Measurements from ENCODE around the gene ITGAE.
"Not testable (repeated sequence)": the region's sequence is repeated elsewhere in the genome, so short reads cannot be mapped to it uniquely, and the experiment has no call there.

ITGAE gene

GRCh38 chr17:3759597-3760216 is 41.3 kb downstream of the ITGAE start:
- DNase-seq, result no peak

GRCh38 chr17:3755335-3756030 is 45.5 kb downstream of the ITGAE start:
- no peak for DNase-seq

DNA sequence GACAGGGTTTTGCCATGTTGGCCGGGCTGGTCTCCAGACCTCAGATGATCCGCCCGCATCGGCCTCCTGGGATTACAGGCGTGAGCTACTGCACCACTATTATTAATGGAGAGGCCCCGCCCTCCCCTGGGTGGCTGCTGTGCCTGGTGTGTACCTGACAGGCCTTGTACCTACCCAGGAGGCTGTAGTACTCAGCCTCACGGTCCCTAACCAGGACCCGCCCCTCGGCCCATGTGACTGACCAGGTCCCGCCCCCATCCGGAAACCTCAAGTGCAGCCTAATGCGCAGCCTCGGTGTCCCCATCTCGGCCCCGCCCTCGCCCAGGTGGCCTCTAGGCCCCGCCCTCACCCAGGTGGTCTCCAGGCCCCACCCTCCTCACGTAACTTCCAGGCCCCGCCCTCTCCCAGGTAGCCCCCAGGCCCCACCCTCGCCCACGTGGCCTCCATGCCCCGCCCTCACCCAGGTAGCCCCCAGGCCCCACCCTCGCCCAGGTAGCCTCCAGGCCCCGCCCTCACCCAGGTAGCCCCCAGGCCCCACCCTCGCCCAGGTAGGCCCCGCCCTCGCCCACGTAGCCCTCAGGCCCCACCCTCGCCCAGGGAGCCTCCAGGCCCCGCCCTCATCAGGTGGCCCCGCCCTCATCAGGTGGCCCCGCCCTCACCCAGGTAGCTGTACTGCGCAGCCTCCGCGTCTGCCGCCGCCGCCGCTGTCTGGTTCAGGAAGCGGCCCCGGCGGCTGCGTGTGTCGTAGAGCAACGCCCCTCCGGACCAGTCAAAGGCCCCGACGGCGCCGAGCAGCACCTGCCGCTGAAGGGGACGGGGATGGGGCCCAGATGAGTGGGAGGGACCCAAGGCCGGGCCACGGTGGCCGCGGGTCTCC is 46.3 kb downstream of the ITGAE start:
- DNase-seq, result peak; percentile 73

GRCh38 chr17:3754066-3754457 is 46.9 kb downstream of the ITGAE start:
- DNase-seq, result no peak

- DNase-seq, result no peak
Measured at GRCh38 chr17:3753624-3754023, 47.4 kb downstream of the ITGAE start.

GRCh38 chr17:3751836-3752235 is 49.2 kb downstream of the ITGAE start:
- no peak for DNase-seq

DNA sequence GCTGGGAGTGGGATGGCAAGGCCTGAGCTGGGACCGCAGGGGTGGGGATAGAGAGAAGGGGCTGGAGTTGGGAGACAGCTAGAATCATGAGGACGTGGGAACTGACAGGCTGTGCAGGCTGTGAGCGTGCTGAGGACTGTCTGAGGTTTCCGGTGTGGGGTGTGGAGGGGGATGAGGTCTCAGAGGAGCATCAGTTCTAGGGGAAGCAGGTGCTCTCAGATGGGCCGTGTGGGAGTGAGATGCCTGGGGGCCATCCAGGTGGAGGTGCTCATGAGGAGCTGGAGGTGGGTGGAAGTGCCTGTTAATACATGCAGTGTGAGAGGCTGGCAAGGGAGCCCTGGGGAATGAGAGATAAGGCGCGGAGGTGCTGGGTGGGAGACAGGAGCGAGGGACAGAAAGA is 50.1 kb downstream of the ITGAE start:
- DNase-seq, result no peak

DNA sequence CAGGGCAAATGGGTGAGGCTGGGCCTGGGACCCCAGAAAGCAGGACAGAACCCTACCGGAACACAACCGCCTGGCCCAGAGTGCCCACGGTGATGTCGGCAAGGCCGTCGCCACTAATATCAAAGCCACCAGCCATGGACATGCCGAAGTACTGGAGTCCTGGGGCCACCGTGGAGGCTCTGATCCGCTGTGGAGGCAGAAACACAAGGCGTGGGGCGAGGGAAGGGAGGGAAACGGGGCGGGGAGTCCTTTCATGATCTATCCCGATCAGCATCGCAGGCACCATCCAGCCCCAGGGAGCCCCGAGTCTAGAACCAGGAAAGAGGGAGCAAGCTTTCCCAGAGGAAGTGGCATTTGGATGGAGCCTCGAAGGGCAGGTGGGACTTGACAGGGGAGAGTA is 50.7 kb downstream of the ITGAE start:
- no peak for DNase-seq

DNA sequence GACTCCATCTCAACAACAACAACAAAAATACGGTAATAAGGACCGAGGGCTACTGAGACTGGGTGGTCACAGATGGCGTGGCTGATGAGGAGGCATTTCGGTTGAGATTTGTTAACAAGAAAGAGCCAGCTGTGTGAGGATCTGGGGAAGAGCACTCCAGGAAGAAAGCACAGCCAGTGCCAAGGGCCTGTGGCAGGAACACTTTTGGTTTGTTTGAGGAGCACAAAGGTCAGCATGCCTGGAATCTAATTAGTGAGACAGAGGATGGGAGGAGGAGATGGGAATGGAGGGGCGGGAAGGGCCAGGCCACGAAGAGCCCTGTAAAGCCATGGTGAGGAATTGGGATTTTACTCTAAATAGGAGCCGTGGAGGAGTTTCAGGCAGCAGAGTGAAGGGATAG is 52.4 kb downstream of the ITGAE start:
- no peak for DNase-seq

DNA sequence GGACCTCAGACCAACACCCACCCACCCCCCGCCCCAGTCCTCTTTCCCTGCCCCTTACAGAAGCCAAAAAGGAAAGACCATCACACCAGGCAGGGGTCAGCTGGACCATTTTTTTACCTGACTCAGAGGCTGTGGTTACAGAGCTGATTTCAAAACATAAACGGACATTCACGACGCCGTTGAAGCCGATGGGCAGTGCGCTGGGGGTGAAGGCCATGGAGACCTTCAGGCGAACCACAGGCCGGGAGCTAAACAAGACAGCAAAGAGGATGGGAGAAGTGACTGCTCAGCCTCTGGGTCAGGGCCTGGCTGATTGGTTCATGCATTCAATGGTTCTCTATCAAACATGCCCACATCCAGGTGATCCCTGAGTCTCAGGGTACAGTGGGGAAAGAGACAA is 53.2 kb downstream of the ITGAE start:
- no peak for DNase-seq

- no peak for DNase-seq
Measured at GRCh38 chr17:3745071-3745470, 55.9 kb downstream of the ITGAE start.

- no peak for DNase-seq
Measured at GRCh38 chr17:3744014-3744413, 57.0 kb downstream of the ITGAE start.

DNA sequence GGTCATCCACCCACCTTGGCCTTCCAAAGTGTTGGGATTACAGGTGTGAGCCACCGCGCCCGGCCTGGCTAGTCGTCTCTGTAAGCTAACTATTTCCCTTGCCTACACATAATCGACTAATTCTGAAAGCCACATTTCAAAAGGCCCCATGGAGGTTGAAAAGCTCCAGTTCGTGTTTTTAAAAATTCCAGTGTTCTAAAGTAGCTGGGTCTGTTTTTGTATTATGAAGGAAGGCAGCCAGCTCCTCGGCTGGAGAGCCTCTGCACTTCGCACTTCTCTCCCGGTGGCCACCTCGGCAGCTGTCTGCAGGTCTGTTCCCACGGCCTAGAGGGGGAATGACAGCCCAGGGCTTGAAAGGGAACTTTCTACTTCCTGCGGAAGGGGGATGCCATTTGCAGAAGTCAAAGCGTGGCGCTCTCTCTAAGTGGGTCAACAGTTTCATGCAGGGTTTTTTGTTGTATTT is 60.3 kb downstream of the ITGAE start:
- no peak for DNase-seq

DNA sequence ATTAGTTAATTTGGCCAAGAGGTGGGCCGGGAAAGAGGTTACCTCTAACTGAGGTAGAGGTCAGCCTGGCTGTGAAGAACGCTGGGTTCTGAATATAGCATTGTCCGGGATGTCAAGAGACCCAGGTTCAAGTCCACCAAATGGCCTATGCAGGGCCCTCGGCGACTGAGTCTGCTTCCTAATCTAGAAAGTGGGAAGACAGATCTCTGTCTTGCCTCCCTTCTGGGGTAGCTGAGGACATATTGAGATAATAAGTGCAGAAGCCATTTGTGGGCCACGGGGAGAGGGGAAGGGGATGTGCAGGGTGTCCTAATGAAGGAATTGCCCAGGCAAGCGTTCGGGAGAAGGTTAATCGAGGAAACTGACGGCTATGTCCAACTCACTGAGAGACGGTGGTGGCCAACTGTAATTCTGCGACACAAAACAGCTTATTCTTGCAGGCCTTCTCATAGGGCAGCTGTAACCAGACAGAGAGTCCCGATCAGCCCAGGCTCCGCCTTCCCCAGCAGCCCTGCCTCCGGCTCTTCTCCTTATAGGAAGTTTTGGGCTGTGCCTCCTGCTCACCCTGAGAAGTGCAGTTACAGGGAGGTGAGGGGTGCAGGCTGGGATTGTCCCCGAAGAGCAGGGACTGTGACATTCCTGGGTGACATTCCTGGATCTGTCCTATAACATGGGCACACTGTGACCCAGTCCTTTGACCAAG is 61.4 kb downstream of the ITGAE start:
- no peak for DNase-seq

- DNase-seq, result peak; percentile 51
Measured at GRCh38 chr17:3738562-3739295, 62.3 kb downstream of the ITGAE start.

DNA sequence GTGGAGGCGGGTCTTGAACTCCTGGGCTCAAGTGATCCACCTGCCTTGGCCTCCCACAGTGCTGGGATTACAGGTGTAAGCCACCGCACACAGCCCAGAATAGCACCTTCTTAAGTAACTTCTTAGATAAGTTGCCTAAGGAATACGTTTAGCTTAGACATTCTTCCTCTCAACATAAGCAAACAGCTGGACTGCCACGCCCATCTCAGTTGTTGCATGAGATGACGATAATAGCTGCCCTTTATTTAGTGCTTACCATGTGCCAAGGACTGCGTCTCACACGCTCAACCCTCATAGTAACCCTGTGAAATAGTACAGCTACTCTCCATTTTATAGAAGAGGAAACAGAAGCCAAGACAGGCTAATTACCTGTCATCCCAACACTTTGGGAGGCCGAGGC is 65.5 kb downstream of the ITGAE start:
- DNase-seq, result no peak

DNA sequence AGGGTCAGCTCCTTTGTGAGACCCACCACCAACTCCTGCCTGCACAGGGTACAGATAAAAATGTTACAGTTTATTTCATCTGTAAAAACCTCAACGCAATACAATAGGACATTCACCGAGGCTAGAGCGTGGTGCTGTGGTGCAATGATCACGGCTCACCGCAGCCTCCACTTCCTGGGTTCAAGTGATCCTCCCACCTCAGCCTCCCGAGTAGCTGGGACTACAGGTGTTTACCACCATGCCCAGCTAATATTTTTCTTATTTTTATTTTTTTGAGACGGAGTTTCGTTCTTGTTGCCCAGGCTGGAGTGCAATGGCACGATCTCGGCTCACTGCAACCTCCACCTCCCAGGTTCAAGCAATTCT is 66.1 kb downstream of the ITGAE start:
- DNase-seq, result not testable (repeated sequence)

GRCh38 chr17:3732210-3732621 is 68.8 kb downstream of the ITGAE start:
- DNase-seq, result no peak

DNA sequence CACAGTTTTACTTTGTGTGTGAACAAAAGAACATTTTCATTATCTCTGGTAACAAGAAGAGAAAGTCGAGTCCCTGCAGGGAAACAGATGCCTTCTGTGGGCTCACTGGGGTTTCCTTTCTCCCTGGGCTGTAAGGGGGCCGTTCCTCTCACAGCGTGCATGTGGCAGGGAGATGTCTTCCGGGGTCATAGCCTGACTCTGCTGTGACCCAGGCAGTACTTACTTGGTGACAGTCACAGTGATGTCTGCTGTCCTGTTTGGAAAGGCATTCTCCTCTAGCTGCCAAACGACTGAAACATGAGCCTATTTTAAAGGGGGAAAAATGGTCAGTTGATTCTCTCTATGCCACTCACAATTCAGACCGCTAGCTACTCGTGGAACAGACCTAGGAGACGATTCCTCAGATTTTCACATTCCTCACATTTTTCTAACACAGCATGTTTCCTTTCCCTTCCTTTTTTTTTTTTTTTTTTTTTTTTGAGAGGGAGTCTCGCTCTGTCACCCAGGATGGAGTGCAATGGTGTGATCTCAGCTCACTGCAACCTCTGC is 70.0 kb downstream of the ITGAE start:
- DNase-seq, result no peak

GRCh38 chr17:3729881-3730280 is 71.1 kb downstream of the ITGAE start:
- no peak for DNase-seq

GRCh38 chr17:3728099-3728498 is 72.9 kb downstream of the ITGAE start:
- not testable (repeated sequence) for DNase-seq

GRCh38 chr17:3727041-3727440 is 73.9 kb downstream of the ITGAE start:
- DNase-seq, result no peak
